GM18858 (cell line): ENCODE measurements around the gene PKP1.

Experiments
- ATAC-seq: cut with Tn5 transposase; IDR thresholded peaks from one replicate; pipeline ENCODE4 v1.9.1; 2021; ENCODE audit not compliant: unreplicated experiment

PKP1 gene

GRCh38 chr1:201281573-201281972 is 1.7 kb upstream of the PKP1 start:
- ATAC-seq, result no peak

GRCh38 chr1:201282216-201282615 is 1.1 kb upstream of the PKP1 start:
- no peak for ATAC-seq

- ATAC-seq, result no peak
Observed at GRCh38 chr1:201283836-201284553, 689 bp downstream of the PKP1 start.

- ATAC-seq, result no peak
Observed at GRCh38 chr1:201284636-201285035, 1.3 kb downstream of the PKP1 start.

- ATAC-seq, result no peak
Observed at GRCh38 chr1:201285846-201286245, 2.5 kb downstream of the PKP1 start.

GRCh38 chr1:201286445-201286844 is 3.1 kb downstream of the PKP1 start:
- ATAC-seq, result no peak

- no peak for ATAC-seq
Observed at GRCh38 chr1:201288007-201288406, 4.7 kb downstream of the PKP1 start.

- no peak for ATAC-seq
Observed at GRCh38 chr1:201288765-201289164, 5.5 kb downstream of the PKP1 start.

- no peak for ATAC-seq
Observed at GRCh38 chr1:201290551-201290950, 7.2 kb downstream of the PKP1 start.

GRCh38 chr1:201291916-201292315 is 8.6 kb downstream of the PKP1 start:
- no peak for ATAC-seq

- ATAC-seq, result no peak
Observed at GRCh38 chr1:201294876-201295275, 11.6 kb downstream of the PKP1 start.

- no peak for ATAC-seq
Observed at GRCh38 chr1:201295346-201295745, 12.0 kb downstream of the PKP1 start.

- ATAC-seq, result no peak
Observed at GRCh38 chr1:201295861-201296260, 12.6 kb downstream of the PKP1 start.

GRCh38 chr1:201296352-201296751 is 13.0 kb downstream of the PKP1 start:
- ATAC-seq, result no peak

- ATAC-seq, result no peak
Observed at GRCh38 chr1:201298396-201299381, 15.4 kb downstream of the PKP1 start.

- ATAC-seq, result no peak
Observed at GRCh38 chr1:201299968-201300367, 16.7 kb downstream of the PKP1 start.

- ATAC-seq, result no peak
Observed at GRCh38 chr1:201300641-201301040, 17.3 kb downstream of the PKP1 start.

GRCh38 chr1:201302163-201303152 is 19.2 kb downstream of the PKP1 start:
- ATAC-seq, result no peak

- no peak for ATAC-seq
Observed at GRCh38 chr1:201304126-201304525, 20.8 kb downstream of the PKP1 start.

GRCh38 chr1:201305815-201306214 is 22.5 kb downstream of the PKP1 start:
- no peak for ATAC-seq

GRCh38 chr1:201307231-201307630 is 23.9 kb downstream of the PKP1 start:
- no peak for ATAC-seq
